OCI-LY7 (cell line): ENCODE results near the gene NAGPA. TPM values are rescaled to one million over a fixed set of nuclear protein-coding genes. Genes with fewer than 3 reads are reported as not detected.

Source experiments
- BruUV-seq: library from RNA; stranded (reverse); fragments of 400-500 nt; replicated peaks from 2 replicates; lab custom pipeline; 2021; lab: Mats Ljungman, UMichigan
- CTCF ChIA-PET: fragments of 300-600 bp; sonication (Branson Sonifier 250); formaldehyde crosslinking; loops from one replicate; lab custom pipeline; 2022; ENCODE audit warnings: antibody characterized with exemption; ENCODE audit not compliant: unreplicated experiment; lab: Charles Lee
- POLR2A ChIA-PET: fragments of 300-600 bp; sonication (Branson Sonifier 250); formaldehyde crosslinking; loops from one replicate; lab custom pipeline; 2022; ENCODE audit warnings: antibody characterized with exemption; lab: Charles Lee
- DNase-seq: peaks from one replicate; pipeline ENCODE4 v3.0.0-alpha.2; 2015; ENCODE audit warnings: low spot score
- H2AFZ ChIP-seq: fragments of 200-600 bp; sonication (generic), shearing (Covaris generic); 2 replicates; pipeline ENCODE4 v1.6.1; 2014; ENCODE audit warnings: mild to moderate bottlenecking, antibody characterized with exemption, low read length, moderate library complexity
- H3K27ac ChIP-seq: fragments of 200-600 bp; sonication (generic); 2 replicates; pipeline ENCODE4 v1.5.1; 2014; ENCODE audit warnings: mixed run types, low read depth, mild to moderate bottlenecking, moderate library complexity, low read length, inconsistent platforms; ENCODE audit not compliant: poor library complexity, severe bottlenecking
- H3K36me3 ChIP-seq: fragments of 200-600 bp; sonication (generic); 2 replicates; pipeline ENCODE4 v1.6.1; 2014; ENCODE audit warnings: mild to moderate bottlenecking, antibody characterized with exemption, low read length, moderate library complexity, mixed read lengths; ENCODE audit not compliant: insufficient read depth
- H3K4me1 ChIP-seq: fragments of 200-600 bp; sonication (generic); 2 replicates; pipeline ENCODE4 v1.5.1; 2014; ENCODE audit warnings: mild to moderate bottlenecking, low read length; ENCODE audit not compliant: insufficient read depth, poor library complexity, severe bottlenecking
- H3K4me2 ChIP-seq: fragments of 200-600 bp; sonication (generic); 2 replicates; pipeline ENCODE4 v1.6.1; 2014; ENCODE audit warnings: mild to moderate bottlenecking, low read length
- H3K4me3 ChIP-seq: fragments of 200-600 bp; sonication (generic); 2 replicates; pipeline ENCODE4 v1.5.1; 2014; ENCODE audit warnings: mild to moderate bottlenecking, low read depth, low read length; ENCODE audit not compliant: poor library complexity, severe bottlenecking
- H3K79me2 ChIP-seq: fragments of 200-600 bp; sonication (generic); 2 replicates; pipeline ENCODE4 v1.6.1; 2016; ENCODE audit warnings: low read depth, mild to moderate bottlenecking, low read length, moderate library complexity, mixed read lengths; ENCODE audit not compliant: insufficient read depth
- H3K9me2 ChIP-seq: fragments of 200-600 bp; sonication (generic); 2 replicates; pipeline ENCODE4 v1.6.1; 2016; ENCODE audit warnings: mild to moderate bottlenecking, low read length, mixed read lengths; ENCODE audit not compliant: insufficient read depth
- H3K9me3 ChIP-seq: fragments of 200-600 bp; sonication (generic); 2 replicates; pipeline ENCODE4 v1.6.1; 2014; ENCODE audit warnings: mild to moderate bottlenecking, mixed run types, low read length, mixed read lengths
- H4K20me1 ChIP-seq: fragments of 200-600 bp; sonication (generic); 2 replicates; pipeline ENCODE4 v1.6.1; 2014; ENCODE audit warnings: mild to moderate bottlenecking, antibody characterized with exemption, low read length, moderate library complexity, mixed read lengths; ENCODE audit not compliant: insufficient read depth
- EZH2phosphoT487 ChIP-seq: fragments of 200-600 bp; sonication (generic); IDR thresholded peaks from 2 replicates; pipeline ENCODE4 v1.6.1; 2018; ENCODE audit warnings: low read depth, borderline replicate concordance, mild to moderate bottlenecking, mixed run types, antibody characterized with exemption, low read length, moderate library complexity, mixed read lengths
- intact Hi-C: fragments of 100-400 bp; cut with micrococcal nuclease; formaldehyde crosslinking; loops from one replicate; pipeline ENCODE4 v1.10.0; 2022; ENCODE audit not compliant: unreplicated experiment
- total RNA-seq, 2 experiments: library from RNA; depleted of rRNA in 1 of 2; stranded (reverse); fragments of >200 nt in 1 of 2; shearing (Covaris generic) in 1 of 2; gene quantifications; 2 replicates each; pipeline ENCODE4 v1.2.3, GENCODE V29; 2014 to 2022
- TF ChIP-seq, protein P1 (sequence below): fragments of 200-600 bp; sonication (generic); conservative IDR thresholded peaks from 2 replicates; pipeline ENCODE4 v1.5.1; 2014; ENCODE audit warnings: mild to moderate bottlenecking, antibody characterized with exemption, low read length, moderate library complexity, mixed read lengths

Gene NAGPA
- total RNA-seq, 2 experiments from 2014 or later: 12.8 to 14.6 TPM

DNA sequence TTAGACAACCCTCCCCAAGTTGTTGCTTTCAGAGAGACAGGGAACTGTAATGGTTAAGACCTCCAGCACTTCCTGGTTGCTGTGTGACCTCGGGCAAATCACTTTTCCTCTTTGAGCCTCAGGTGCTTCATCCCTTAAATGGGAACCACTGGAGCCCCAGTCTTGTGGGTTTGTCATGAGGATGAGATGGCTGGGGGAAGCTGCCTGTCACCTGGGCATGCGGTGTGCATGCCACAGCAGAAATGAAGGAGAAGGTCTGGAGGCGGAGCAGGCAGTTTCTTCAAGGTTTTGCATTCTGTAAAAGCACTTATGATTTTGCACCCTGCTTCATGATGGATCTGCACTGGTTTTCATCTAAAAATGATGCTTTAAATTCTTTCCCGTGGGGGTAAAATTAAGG lies 22.1 kb downstream of the NAGPA start:
- H3K79me2 ChIP-seq: no peaks in the 10 kb centered on the region
- no peaks in the 10 kb centered on the region for H4K20me1 ChIP-seq
- POLR2A ChIA-PET: no interaction called here
- TF ChIP-seq EZH2phosphoT487: no peak
- TF ChIP-seq, protein P1, sequence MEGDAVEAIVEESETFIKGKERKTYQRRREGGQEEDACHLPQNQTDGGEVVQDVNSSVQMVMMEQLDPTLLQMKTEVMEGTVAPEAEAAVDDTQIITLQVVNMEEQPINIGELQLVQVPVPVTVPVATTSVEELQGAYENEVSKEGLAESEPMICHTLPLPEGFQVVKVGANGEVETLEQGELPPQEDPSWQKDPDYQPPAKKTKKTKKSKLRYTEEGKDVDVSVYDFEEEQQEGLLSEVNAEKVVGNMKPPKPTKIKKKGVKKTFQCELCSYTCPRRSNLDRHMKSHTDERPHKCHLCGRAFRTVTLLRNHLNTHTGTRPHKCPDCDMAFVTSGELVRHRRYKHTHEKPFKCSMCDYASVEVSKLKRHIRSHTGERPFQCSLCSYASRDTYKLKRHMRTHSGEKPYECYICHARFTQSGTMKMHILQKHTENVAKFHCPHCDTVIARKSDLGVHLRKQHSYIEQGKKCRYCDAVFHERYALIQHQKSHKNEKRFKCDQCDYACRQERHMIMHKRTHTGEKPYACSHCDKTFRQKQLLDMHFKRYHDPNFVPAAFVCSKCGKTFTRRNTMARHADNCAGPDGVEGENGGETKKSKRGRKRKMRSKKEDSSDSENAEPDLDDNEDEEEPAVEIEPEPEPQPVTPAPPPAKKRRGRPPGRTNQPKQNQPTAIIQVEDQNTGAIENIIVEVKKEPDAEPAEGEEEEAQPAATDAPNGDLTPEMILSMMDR: no peak
- DNase-seq: no peak
- H3K9me2 ChIP-seq: no peaks in the 10 kb centered on the region
- H3K36me3 ChIP-seq: no peaks in the 10 kb centered on the region
- no peak overlapping the region for H3K4me3 ChIP-seq
- H2AFZ ChIP-seq: no peak overlapping the region
- no peak overlapping the region for H3K27ac ChIP-seq
- CTCF ChIA-PET: no interaction called here
- H3K9me3 ChIP-seq: no peaks in the 10 kb centered on the region
- BruUV-seq: no TSS peak
- intact Hi-C loops: no loop called here
- no peaks in the 10 kb centered on the region for H3K4me1 ChIP-seq
- no peak overlapping the region for H3K4me2 ChIP-seq

DNA sequence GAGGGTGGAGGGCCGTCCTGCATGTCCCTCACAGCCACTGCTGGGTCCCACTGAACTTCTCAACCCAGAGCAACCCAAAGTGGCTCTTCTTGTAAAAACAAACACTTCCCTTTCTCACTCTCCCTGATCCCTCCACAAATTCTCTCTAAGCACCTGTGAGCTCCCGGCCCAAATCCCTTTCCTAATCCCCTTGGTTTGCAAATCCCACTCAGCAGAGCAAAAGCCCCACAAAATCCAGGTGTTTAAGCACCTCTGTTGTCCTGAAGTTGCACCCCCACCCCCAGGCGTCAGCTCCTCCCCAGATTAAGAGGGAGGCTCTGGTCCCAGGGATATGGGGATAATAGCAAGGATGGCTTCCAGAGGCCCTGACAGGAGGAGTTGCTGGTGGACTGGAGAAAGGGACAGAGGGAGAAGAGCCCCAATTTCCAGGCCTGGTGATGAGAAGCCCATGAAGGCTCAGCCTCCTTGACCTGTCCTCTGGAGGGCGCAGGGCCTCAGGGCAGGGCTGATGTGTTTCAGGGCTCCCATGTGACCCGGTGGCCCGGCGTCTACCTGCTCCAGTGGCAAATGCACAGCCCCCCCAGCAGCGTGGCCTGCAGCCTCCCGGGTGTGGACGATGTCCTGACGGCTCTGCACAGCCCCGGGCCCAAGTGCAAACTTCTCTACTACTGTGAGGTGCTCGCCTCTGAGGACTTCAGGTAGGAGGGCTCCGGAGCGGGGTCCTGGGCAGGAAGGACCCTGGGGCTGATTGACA lies 23.0 kb downstream of the NAGPA start:
- BruUV-seq: no TSS peak
- no peak for TF ChIP-seq EZH2phosphoT487
- TF ChIP-seq, protein P1: peak; percentile 31; the same call in 1 of the 2 replicates
- H3K79me2 ChIP-seq: no peaks in the 10 kb centered on the region
- DNase-seq: no peak
- no peak overlapping the region for H3K4me3 ChIP-seq
- H3K9me3 ChIP-seq: no peaks in the 10 kb centered on the region
- no peaks in the 10 kb centered on the region for H3K9me2 ChIP-seq
- no peaks in the 10 kb centered on the region for H4K20me1 ChIP-seq
- H3K4me1 ChIP-seq: no peaks in the 10 kb centered on the region
- intact Hi-C loops: no loop called here
- no peak overlapping the region for H3K4me2 ChIP-seq
- ChIA-PET CTCF (interaction anchor here (0.9 kb wide), 1 partner anchor 53 kb away, joined by 3 read pairs; no protein-coding TSS in a partner anchor), POLR2A (interaction anchor here (0.7 kb wide), 1 partner anchor 40 kb away, joined by 4 read pairs; no protein-coding TSS in a partner anchor)
- no peak overlapping the region for H3K27ac ChIP-seq
- H2AFZ ChIP-seq: no peak overlapping the region
- no peaks in the 10 kb centered on the region for H3K36me3 ChIP-seq

DNA sequence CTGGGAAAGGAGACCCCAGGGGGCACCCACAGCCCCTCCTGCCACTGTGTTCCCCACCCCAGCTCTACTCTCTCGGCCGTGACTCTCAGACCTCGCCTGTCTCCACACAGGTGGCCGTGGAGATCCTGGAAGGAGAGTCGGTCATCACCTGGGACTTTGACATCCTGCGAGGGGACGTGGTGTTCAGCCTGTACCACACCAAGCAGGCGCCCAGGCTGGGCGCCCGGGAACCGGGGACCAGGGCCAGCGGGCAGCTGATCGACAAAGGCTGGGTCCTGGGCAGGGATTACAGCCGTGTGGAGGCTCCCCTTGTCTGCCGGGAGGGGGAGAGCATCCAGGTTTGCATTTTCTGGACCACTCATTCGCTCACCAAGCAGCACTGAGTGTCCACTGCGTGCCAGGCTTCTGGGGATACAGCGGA lies 25.4 kb downstream of the NAGPA start:
- H3K9me2 ChIP-seq: no peaks in the 10 kb centered on the region
- no peaks in the 10 kb centered on the region for H3K4me1 ChIP-seq
- DNase-seq: no peak
- TF ChIP-seq EZH2phosphoT487: no peak
- TF ChIP-seq, protein P1: no peak
- no peaks in the 10 kb centered on the region for H4K20me1 ChIP-seq
- no peak overlapping the region for H2AFZ ChIP-seq
- no TSS peak for BruUV-seq
- ChIA-PET CTCF (no interaction called here), POLR2A (interaction anchor here (0.7 kb wide), 1 partner anchor 66 kb away, joined by 3 read pairs; no protein-coding TSS in a partner anchor)
- no peaks in the 10 kb centered on the region for H3K79me2 ChIP-seq
- no peaks in the 10 kb centered on the region for H3K36me3 ChIP-seq
- H3K27ac ChIP-seq: no peak overlapping the region
- H3K4me2 ChIP-seq: no peak overlapping the region
- no peaks in the 10 kb centered on the region for H3K9me3 ChIP-seq
- intact Hi-C loops: no loop called here
- no peak overlapping the region for H3K4me3 ChIP-seq
